ENCODE data around the gene TSC22D4. TPM values are rescaled to one million over a fixed set of nuclear protein-coding genes. Genes with fewer than 3 reads are reported as not detected.

The TSC22D4 gene
- total and polyA plus RNA-seq, 2 experiments from 2014 or later: 19.1 to 30.7 TPM

GRCh38 chr7:100490483-100491191 lies 11.6 kb upstream of the TSC22D4 start:
- Histone ChIP-seq H3K36me3 (ENCODE audit: low read depth) (no peaks in the 10 kb centered on the region), H3K27ac (no peak overlapping the region), H3K4me3 (no peak overlapping the region), H3K9me3 (ENCODE audit: low read depth) (no peaks in the 10 kb centered on the region), H3K27me3 (replicated peaks; ENCODE audit: insufficient read depth) (no peaks in the 10 kb centered on the region), H3K9ac (no peak overlapping the region), H3K4me1 (ENCODE audit: insufficient read depth) (no peaks in the 10 kb centered on the region), H3K79me2 (ENCODE audit: insufficient read depth) (no peaks in the 10 kb centered on the region), H3K9me2 (ENCODE audit: insufficient read depth) (no peaks in the 10 kb centered on the region), H3K4me2 (ENCODE audit: unreplicated experiment) (no peak overlapping the region), H4K20me1 (ENCODE audit: insufficient read depth) (no peaks in the 10 kb centered on the region), H3F3A (ENCODE audit: insufficient read depth) (no peaks in the 10 kb centered on the region), H2AFZ (no peak overlapping the region)
- in situ Hi-C loops (cut with MboI): no loop called here
- 87 to 88% methylated on average over 23 to 25 of the region's 25 CpGs for WGBS, 2 experiments (ENCODE audit: low coverage in 1 of 2, low lambda C conversion rate in 2 of 2, missing lambda C conversion rate in 2 of 2)
- no peak for DNase-seq
- TF ChIP-seq EZH2phosphoT487 (IDR thresholded peaks at IDR 0.05; ENCODE audit: insufficient read depth, low read depth) (no peak), EZH2 (IDR thresholded peaks at IDR 0.05; ENCODE audit: insufficient read depth, poor library complexity, severe bottlenecking) (no peak)

- Histone ChIP-seq H3K36me3 (ENCODE audit: low read depth) (no peaks in the 10 kb centered on the region), H3K27me3 (replicated peaks; ENCODE audit: insufficient read depth) (no peaks in the 10 kb centered on the region), H3F3A (ENCODE audit: insufficient read depth) (no peaks in the 10 kb centered on the region), H3K27ac (no peak overlapping the region), H3K4me3 (no peak overlapping the region), H3K79me2 (ENCODE audit: insufficient read depth) (no peaks in the 10 kb centered on the region), H2AFZ (no peak overlapping the region), H3K9me3 (ENCODE audit: low read depth) (no peaks in the 10 kb centered on the region), H4K20me1 (ENCODE audit: insufficient read depth) (no peaks in the 10 kb centered on the region), H3K4me1 (ENCODE audit: insufficient read depth) (no peaks in the 10 kb centered on the region), H3K9ac (no peak overlapping the region), H3K9me2 (ENCODE audit: insufficient read depth) (no peaks in the 10 kb centered on the region), H3K4me2 (ENCODE audit: unreplicated experiment) (no peak overlapping the region)
- DNase-seq: peak; percentile 85
- TF ChIP-seq EZH2 (IDR thresholded peaks at IDR 0.05; ENCODE audit: insufficient read depth, poor library complexity, severe bottlenecking): no peak
- TF ChIP-seq EZH2phosphoT487 (IDR thresholded peaks at IDR 0.05; ENCODE audit: insufficient read depth, low read depth): no peak
- in situ Hi-C loops (cut with MboI): no loop called here
- 12 to 29% methylated on average over 6 to 9 of the region's 9 CpGs for WGBS, 2 experiments (ENCODE audit: low coverage in 1 of 2, low lambda C conversion rate in 2 of 2, missing lambda C conversion rate in 2 of 2)
Observed at GRCh38 chr7:100489824-100490223, 10.8 kb upstream of the TSC22D4 start.

DNA sequence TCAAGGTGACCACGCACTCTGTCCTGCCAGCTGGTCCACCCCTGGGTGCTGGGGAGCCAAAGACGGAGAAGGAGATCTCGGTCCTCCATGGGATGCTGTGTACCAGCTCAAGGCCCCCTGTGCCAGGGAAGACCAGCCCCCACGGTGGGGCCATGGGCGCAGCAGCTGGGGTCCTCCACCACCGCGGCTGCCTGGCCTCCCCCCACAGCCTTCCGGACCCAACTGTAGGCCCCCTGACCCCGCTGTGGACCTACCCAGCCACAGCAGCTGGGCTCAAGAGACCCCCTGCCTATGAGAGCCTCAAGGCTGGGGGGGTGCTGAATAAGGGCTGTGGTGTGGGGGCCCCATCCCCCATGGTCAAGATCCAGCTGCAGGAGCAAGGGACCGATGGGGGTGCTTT lies 10.1 kb upstream of the TSC22D4 start:
- Histone ChIP-seq H3K27ac (no peak overlapping the region), H3K27me3 (replicated peaks; ENCODE audit: insufficient read depth) (no peaks in the 10 kb centered on the region), H3K4me3 (no peak overlapping the region), H3K4me2 (ENCODE audit: unreplicated experiment) (no peak overlapping the region), H3K79me2 (ENCODE audit: insufficient read depth) (no peaks in the 10 kb centered on the region), H2AFZ (no peak overlapping the region), H3K9me3 (ENCODE audit: low read depth) (no peaks in the 10 kb centered on the region), H3K9ac (no peak overlapping the region), H3K4me1 (ENCODE audit: insufficient read depth) (no peaks in the 10 kb centered on the region), H3K9me2 (ENCODE audit: insufficient read depth) (no peaks in the 10 kb centered on the region), H3F3A (ENCODE audit: insufficient read depth) (0 out of 2 replicates have a peak, but pooled peaks cover 4% of the 10 kb centered on the region), H3K36me3 (ENCODE audit: low read depth) (no peaks in the 10 kb centered on the region), H4K20me1 (ENCODE audit: insufficient read depth) (no peaks in the 10 kb centered on the region)
- in situ Hi-C loops (cut with MboI): no loop called here
- DNase-seq: no peak
- TF ChIP-seq EZH2phosphoT487 (IDR thresholded peaks at IDR 0.05; ENCODE audit: insufficient read depth, low read depth) (no peak), EZH2 (IDR thresholded peaks at IDR 0.05; ENCODE audit: insufficient read depth, poor library complexity, severe bottlenecking) (no peak)
- WGBS, 2 experiments (ENCODE audit: low coverage in 1 of 2, low lambda C conversion rate in 2 of 2, missing lambda C conversion rate in 2 of 2): 58 to 69% methylated on average over 10 of the region's 10 CpGs

- Histone ChIP-seq H2AFZ (no peak overlapping the region), H3K4me3 (no peak overlapping the region), H3K27ac (no peak overlapping the region), H3K4me1 (ENCODE audit: insufficient read depth) (no peaks in the 10 kb centered on the region), H3K79me2 (ENCODE audit: insufficient read depth) (no peaks in the 10 kb centered on the region), H3K9ac (no peak overlapping the region), H4K20me1 (ENCODE audit: insufficient read depth) (no peaks in the 10 kb centered on the region), H3K9me2 (ENCODE audit: insufficient read depth) (no peaks in the 10 kb centered on the region), H3K27me3 (replicated peaks; ENCODE audit: insufficient read depth) (no peaks in the 10 kb centered on the region), H3K4me2 (ENCODE audit: unreplicated experiment) (no peak overlapping the region), H3F3A (ENCODE audit: insufficient read depth) (0 out of 2 replicates have a peak, but pooled peaks cover 4% of the 10 kb centered on the region), H3K9me3 (ENCODE audit: low read depth) (no peaks in the 10 kb centered on the region), H3K36me3 (ENCODE audit: low read depth) (no peaks in the 10 kb centered on the region)
- no peak for DNase-seq
- in situ Hi-C loops (cut with MboI): no loop called here
- WGBS, 2 experiments (ENCODE audit: low coverage in 1 of 2, low lambda C conversion rate in 2 of 2, missing lambda C conversion rate in 2 of 2): 89% methylated on average over 16 to 44 of the region's 44 CpGs
- TF ChIP-seq EZH2 (IDR thresholded peaks at IDR 0.05; ENCODE audit: insufficient read depth, poor library complexity, severe bottlenecking) (no peak), EZH2phosphoT487 (IDR thresholded peaks at IDR 0.05; ENCODE audit: insufficient read depth, low read depth) (no peak)
Observed at GRCh38 chr7:100488333-100489095, 9.5 kb upstream of the TSC22D4 start.

Data from GM23248 (cell line).